Dendritic cell treated with granulocyte-macrophage colony-stimulating factor and Interleukin-4, amounts not matched to agents 40 ng/mL and 50 ng/mL, for 4 days (primary cell): ENCODE measurements around the gene BARHL2.

ENCODE experiments used
- H3K27ac Mint-ChIP-seq: one replicate; pipeline ENCODE4 v1.8.0; 2022; ENCODE audit warnings: mild to moderate bottlenecking, mixed read lengths
- H3K27me3 Mint-ChIP-seq: one replicate; pipeline ENCODE4 v1.8.0; 2022; ENCODE audit warnings: mild to moderate bottlenecking, mixed read lengths
- H3K36me3 Mint-ChIP-seq: one replicate; pipeline ENCODE4 v1.8.0; 2022; ENCODE audit warnings: low read depth, mixed read lengths
- H3K4me1 Mint-ChIP-seq: one replicate; pipeline ENCODE4 v1.8.0; 2022; ENCODE audit warnings: low read depth, mixed read lengths
- H3K4me3 Mint-ChIP-seq: one replicate; pipeline ENCODE4 v1.8.0; 2022; ENCODE audit warnings: mild to moderate bottlenecking, moderate library complexity, mixed read lengths
- H3K9me3 Mint-ChIP-seq: one replicate; pipeline ENCODE4 v1.8.0; 2022; ENCODE audit warnings: mixed read lengths
- intact Hi-C: fragments of 100-400 bp; cut with micrococcal nuclease; formaldehyde crosslinking; loops from one replicate; pipeline ENCODE4 v1.15.0; 2022

Gene BARHL2

GRCh38 chr1:90719330-90720144 is 2.4 kb upstream of the BARHL2 start:
- peaks cover 92% of the 10 kb centered on the region for H3K27me3 Mint-ChIP-seq
- no peaks in the 10 kb centered on the region for H3K36me3 Mint-ChIP-seq
- H3K4me1 Mint-ChIP-seq = peaks cover 57% of the 10 kb centered on the region
- H3K4me3 Mint-ChIP-seq = peak overlapping the region; percentile 14
- no peak overlapping the region for H3K27ac Mint-ChIP-seq
- no peaks in the 10 kb centered on the region for H3K9me3 Mint-ChIP-seq
- intact Hi-C loops = loop anchor here (1.0 to 10.0 kb wide), 3 partner anchors 125 to 446 kb away; no protein-coding TSS in a partner anchor

- no peaks in the 10 kb centered on the region for H3K9me3 Mint-ChIP-seq
- no peak overlapping the region for H3K27ac Mint-ChIP-seq
- intact Hi-C loops = no loop called here
These were observed 1.6 kb upstream of the BARHL2 start for GRCh38 chr1:90718411-90719329.

GRCh38 chr1:90717665-90718410 is 736 bp upstream of the BARHL2 start:
- H3K27ac Mint-ChIP-seq = no peak overlapping the region
- peak overlapping the region; percentile 79 for H3K4me3 Mint-ChIP-seq
- H3K4me1 Mint-ChIP-seq = peaks cover 40% of the 10 kb centered on the region
- no peaks in the 10 kb centered on the region for H3K36me3 Mint-ChIP-seq
- peaks cover 92% of the 10 kb centered on the region for H3K27me3 Mint-ChIP-seq
- no peaks in the 10 kb centered on the region for H3K9me3 Mint-ChIP-seq
- intact Hi-C loops = no loop called here

More at GRCh38 chr1:90718411-90719329, 1.6 kb upstream of the BARHL2 start:
- Mint-ChIP-seq H3K4me1 (peaks cover 49% of the 10 kb centered on the region), H3K4me3 (peak overlapping the region; percentile 79), H3K36me3 (no peaks in the 10 kb centered on the region), H3K27me3 (peaks cover 92% of the 10 kb centered on the region)

DNA sequence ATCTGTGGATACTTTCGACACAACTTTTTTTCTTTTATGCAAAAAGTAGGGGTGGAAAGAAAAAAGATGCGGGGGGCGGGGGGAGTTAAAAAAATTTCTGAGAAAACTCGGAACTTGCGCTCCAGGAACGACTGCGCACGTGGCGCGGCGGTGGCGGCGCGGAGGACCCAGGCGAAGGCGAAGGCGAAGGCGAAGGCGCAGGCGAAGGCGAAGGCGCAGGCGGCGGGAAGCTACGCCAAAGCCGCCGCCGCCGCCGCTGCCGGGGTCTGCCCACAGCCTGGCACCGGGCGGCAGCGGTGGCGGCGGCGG is 208 bp upstream of the BARHL2 start:
- peak overlapping the region; percentile 63 for H3K4me3 Mint-ChIP-seq
- no peaks in the 10 kb centered on the region for H3K9me3 Mint-ChIP-seq
- H3K27ac Mint-ChIP-seq = no peak overlapping the region
- intact Hi-C loops = no loop called here
- peaks cover 40% of the 10 kb centered on the region for H3K4me1 Mint-ChIP-seq
- H3K27me3 Mint-ChIP-seq = peaks cover 92% of the 10 kb centered on the region
- H3K36me3 Mint-ChIP-seq = no peaks in the 10 kb centered on the region

- H3K9me3 Mint-ChIP-seq = no peaks in the 10 kb centered on the region
- H3K4me3 Mint-ChIP-seq = no peak overlapping the region
These were observed 905 bp downstream of the BARHL2 start for GRCh38 chr1:90716243-90716551.

DNA sequence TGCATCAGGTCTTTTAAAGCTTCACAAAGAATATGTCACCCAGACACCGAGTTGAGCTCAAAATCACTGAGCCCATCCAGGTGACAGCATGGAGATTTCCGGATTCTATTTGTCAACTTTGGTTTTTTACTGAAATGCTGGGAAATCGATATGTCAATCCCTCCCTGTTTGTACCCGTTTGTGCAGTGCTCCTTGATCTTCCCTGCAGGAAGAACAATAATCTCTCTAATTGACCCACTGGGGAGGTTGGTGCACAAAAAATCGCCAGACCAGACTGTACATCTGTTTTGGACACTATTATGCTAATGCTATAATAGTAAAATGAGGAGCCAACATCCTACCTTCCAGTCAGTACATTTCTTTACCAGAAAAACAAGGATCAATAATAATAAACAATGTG is 1.8 kb downstream of the BARHL2 start:
- Mint-ChIP-seq H3K27me3 (peaks cover 90% of the 10 kb centered on the region), H3K27ac (no peak overlapping the region), H3K9me3 (no peaks in the 10 kb centered on the region), H3K36me3 (no peaks in the 10 kb centered on the region), H3K4me1 (peaks cover 33% of the 10 kb centered on the region), H3K4me3 (no peak overlapping the region)
- intact Hi-C loops = no loop called here

More at GRCh38 chr1:90716243-90716551, 905 bp downstream of the BARHL2 start:
- Mint-ChIP-seq H3K27me3 (peaks cover 90% of the 10 kb centered on the region), H3K27ac (no peak overlapping the region), H3K36me3 (no peaks in the 10 kb centered on the region), H3K4me1 (peaks cover 35% of the 10 kb centered on the region)
- intact Hi-C loops = no loop called here

DNA sequence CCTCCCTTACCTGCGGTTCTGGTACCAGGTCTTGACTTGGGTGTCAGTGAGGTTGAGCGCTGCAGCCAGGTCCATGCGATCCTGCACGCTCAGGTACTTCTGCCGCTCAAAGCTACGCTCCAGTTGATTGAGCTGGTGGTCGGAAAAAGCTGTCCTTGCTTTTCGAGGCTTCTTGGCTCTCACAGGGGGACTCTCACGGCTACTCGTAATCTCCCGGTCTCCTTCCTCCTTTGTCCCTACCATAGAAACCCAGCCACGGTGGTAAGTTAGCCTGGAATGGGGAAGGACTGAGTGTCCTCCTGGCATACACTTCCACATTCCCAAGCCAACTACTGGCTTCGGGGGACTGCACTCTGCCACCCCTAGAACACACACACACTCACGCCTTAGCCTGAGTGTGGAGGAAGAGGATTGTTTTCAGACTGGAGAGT is 2.6 kb downstream of the BARHL2 start:
- H3K9me3 Mint-ChIP-seq = no peaks in the 10 kb centered on the region
- no peak overlapping the region for H3K27ac Mint-ChIP-seq
- H3K27me3 Mint-ChIP-seq = peaks cover 90% of the 10 kb centered on the region
- intact Hi-C loops = no loop called here
- H3K4me1 Mint-ChIP-seq = peaks cover 30% of the 10 kb centered on the region
- H3K36me3 Mint-ChIP-seq = no peaks in the 10 kb centered on the region
- no peak overlapping the region for H3K4me3 Mint-ChIP-seq

DNA sequence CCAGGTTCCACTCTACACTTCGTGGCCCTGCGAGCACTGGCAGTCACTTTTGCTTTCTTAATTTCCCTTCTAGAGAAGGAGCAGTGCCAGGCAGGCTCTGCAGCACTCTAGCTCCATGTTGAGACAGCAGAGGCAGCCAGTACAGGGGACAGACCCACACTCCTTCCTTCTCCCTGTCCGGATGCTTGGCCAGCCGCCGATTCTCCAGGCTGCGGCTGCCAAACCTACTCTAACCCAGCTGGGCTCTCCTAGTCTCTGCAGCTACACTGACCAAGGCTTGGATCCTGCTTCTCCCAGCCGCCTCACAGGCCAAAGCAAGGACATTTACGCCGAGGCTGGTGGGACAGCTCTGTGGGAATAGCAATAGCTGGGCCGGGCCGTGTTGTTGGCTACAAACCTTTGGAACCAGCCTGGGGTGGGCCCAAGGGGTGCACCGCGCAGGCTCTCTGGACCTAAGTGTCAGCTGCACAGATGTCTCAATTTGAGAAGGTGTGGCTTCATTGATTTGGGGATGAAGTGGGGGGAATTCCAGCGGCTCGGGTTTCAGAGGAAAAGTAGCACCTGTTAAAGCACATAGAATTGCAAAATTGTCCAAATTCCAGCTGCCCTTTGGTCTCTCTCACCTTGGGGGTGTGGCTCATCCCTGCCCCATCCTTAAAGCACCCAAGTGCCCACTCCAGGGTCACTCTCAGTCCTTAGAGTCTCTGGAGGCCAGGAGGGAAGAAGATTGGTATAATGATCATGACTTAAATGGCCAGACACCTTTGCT is 3.2 kb downstream of the BARHL2 start:
- no peaks in the 10 kb centered on the region for H3K9me3 Mint-ChIP-seq
- H3K36me3 Mint-ChIP-seq = no peaks in the 10 kb centered on the region
- H3K4me3 Mint-ChIP-seq = no peak overlapping the region
- H3K27me3 Mint-ChIP-seq = peaks cover 90% of the 10 kb centered on the region
- peaks cover 25% of the 10 kb centered on the region for H3K4me1 Mint-ChIP-seq
- intact Hi-C loops = no loop called here
- no peak overlapping the region for H3K27ac Mint-ChIP-seq

GRCh38 chr1:90712915-90713730 is 4.0 kb downstream of the BARHL2 start:
- Mint-ChIP-seq H3K9me3 (no peaks in the 10 kb centered on the region), H3K27me3 (peaks cover 90% of the 10 kb centered on the region), H3K27ac (no peak overlapping the region), H3K4me1 (peaks cover 18% of the 10 kb centered on the region), H3K36me3 (no peaks in the 10 kb centered on the region), H3K4me3 (no peak overlapping the region)
- intact Hi-C loops = no loop called here

DNA sequence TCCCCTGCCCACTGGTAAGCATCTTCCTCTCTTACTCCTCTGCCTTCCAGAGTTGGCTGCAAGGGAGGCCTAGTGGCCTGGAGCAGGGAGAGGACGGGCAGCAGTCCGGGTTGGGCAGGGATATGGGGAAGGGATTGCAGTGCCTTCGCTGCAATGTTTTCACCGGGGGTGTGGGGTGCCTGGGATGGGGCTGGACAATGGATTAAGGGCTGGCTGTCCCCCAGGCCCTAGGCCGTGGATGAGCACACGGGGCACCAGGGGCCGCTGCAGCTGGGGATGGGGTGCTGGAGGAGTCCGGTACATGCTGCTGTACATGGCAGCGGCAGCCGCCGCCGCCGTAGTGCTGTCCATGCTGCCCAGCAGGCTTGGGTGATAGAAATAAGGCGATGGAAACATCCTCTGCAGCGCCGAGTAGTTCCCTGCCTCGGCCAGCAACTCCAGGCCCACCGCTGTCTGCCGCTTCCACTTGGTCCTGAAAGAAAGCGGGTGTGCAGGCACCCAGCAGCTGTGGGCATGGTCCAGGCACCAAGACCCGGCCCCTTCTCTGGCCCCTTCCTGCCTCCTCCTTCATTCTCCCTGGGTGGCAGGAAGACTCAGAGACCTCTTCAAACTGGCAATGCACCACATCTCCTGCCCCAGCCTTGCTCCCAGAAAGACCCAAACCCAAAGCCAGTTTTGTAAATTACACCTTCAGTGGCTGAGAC is 4.8 kb downstream of the BARHL2 start:
- H3K36me3 Mint-ChIP-seq = no peaks in the 10 kb centered on the region
- H3K27me3 Mint-ChIP-seq = peaks cover 93% of the 10 kb centered on the region
- no peak overlapping the region for H3K4me3 Mint-ChIP-seq
- H3K27ac Mint-ChIP-seq = no peak overlapping the region
- H3K9me3 Mint-ChIP-seq = no peaks in the 10 kb centered on the region
- intact Hi-C loops = no loop called here
- H3K4me1 Mint-ChIP-seq = peaks cover 17% of the 10 kb centered on the region

DNA sequence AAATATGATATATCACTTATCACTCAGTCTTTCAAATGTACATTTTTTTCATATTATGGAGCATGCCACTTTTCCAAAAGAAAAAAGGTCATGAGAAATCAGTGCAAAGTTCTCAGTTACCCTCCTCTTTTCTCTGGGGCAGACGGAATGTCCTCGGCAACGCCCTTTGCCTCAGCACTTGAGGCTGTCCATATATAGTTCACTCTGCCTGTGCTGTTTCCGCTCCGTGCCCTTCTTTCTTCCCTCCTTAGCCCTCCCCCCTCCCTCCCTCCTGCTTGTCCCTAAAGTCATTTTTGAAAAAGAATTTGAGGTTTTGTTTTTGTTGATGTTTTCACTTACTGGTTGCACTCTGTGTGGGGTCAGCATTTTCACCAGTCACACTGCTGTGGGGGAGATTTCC is 5.4 kb downstream of the BARHL2 start:
- H3K27me3 Mint-ChIP-seq = peaks cover 93% of the 10 kb centered on the region
- no peak overlapping the region for H3K4me3 Mint-ChIP-seq
- intact Hi-C loops = no loop called here
- H3K27ac Mint-ChIP-seq = no peak overlapping the region
- peaks cover 17% of the 10 kb centered on the region for H3K4me1 Mint-ChIP-seq
- no peaks in the 10 kb centered on the region for H3K36me3 Mint-ChIP-seq
- H3K9me3 Mint-ChIP-seq = no peaks in the 10 kb centered on the region
